ENCODE measurements around the gene ZP1.

ZP1 gene

GRCh38 chr11:60852982-60853950, 14.1 kb upstream of the ZP1 start:
- DNase-seq = no peak
- H3K4me3 ChIP-seq = no peak overlapping the region
- peaks cover 14 to 54% (median 44%) of the 10 kb centered on the region in 3 donors for H3K36me3 ChIP-seq
- intact Hi-C loops (cut with DNase I; ENCODE audit: low total_unique reads) = no loop called here
- H3K27me3 ChIP-seq = no peaks in the 10 kb centered on the region
- no peaks in the 10 kb centered on the region for H3K4me1 ChIP-seq
- H3K9me3 ChIP-seq = no peaks in the 10 kb centered on the region
- no peak for TF ChIP-seq CTCF (IDR thresholded peaks at IDR 0.05)
- H3K27ac ChIP-seq = no peak overlapping the region

- no peaks in the 10 kb centered on the region for H3K4me1 ChIP-seq
- no peak for DNase-seq
- TF ChIP-seq CTCF (IDR thresholded peaks at IDR 0.05) = no peak
- H3K9me3 ChIP-seq = no peaks in the 10 kb centered on the region
- intact Hi-C loops (cut with DNase I; ENCODE audit: low total_unique reads) = no loop called here
- peaks cover 9 to 44% (median 34%) of the 10 kb centered on the region in 3 donors for H3K36me3 ChIP-seq
- H3K27me3 ChIP-seq = no peaks in the 10 kb centered on the region
- H3K4me3 ChIP-seq = no peak overlapping the region
- no peak overlapping the region for H3K27ac ChIP-seq
Measured at GRCh38 chr11:60854140-60854846, 13.0 kb upstream of the ZP1 start.

GRCh38 chr11:60854847-60855725, 12.3 kb upstream of the ZP1 start:
- peaks cover 2 to 36% (median 26%) of the 10 kb centered on the region in 3 donors for H3K36me3 ChIP-seq

GRCh38 chr11:60855726-60856633, 11.4 kb upstream of the ZP1 start, which contains the start of gene PTGDR2:
Gene PTGDR2 (minus strand): TSS chr11:60855950. CDS start chr11:60853722, 2,228 bp downstream.
- no peak for TF ChIP-seq CTCF (IDR thresholded peaks at IDR 0.05)
- no peak within 1 kb of the TSS for H3K4me3 ChIP-seq
- no peaks in the 10 kb centered on the region for H3K4me1 ChIP-seq

More at GRCh38 chr11:60854847-60855725, 12.3 kb upstream of the ZP1 start:
- Histone ChIP-seq H3K4me3 (no peak overlapping the region), H3K27me3 (no peaks in the 10 kb centered on the region), H3K4me1 (no peaks in the 10 kb centered on the region), H3K9me3 (no peaks in the 10 kb centered on the region), H3K27ac (no peak overlapping the region)
- no peak for DNase-seq
- intact Hi-C loops (cut with DNase I; ENCODE audit: low total_unique reads) = no loop called here
- TF ChIP-seq CTCF (IDR thresholded peaks at IDR 0.05) = no peak

More at GRCh38 chr11:60855726-60856633, 11.4 kb upstream of the ZP1 start, which contains the start of gene PTGDR2:
- peaks cover 0 to 27% (median 17%) of the 10 kb centered on the region in 3 donors for H3K36me3 ChIP-seq
- DNase-seq = no peak
- no peaks in the 10 kb centered on the region for H3K27me3 ChIP-seq
- H3K27ac ChIP-seq = no peak within 1 kb of the TSS
- no peaks in the 10 kb centered on the region for H3K9me3 ChIP-seq
- intact Hi-C loops (cut with DNase I; ENCODE audit: low total_unique reads) = no loop called here

Data from tibial artery (tissue), 4 donors.